Ishikawa (cell line): ENCODE results near the gene ZNF689.

ENCODE experiments used
- CEBPB ChIP-seq: IDR thresholded peaks from 2 replicates; pipeline ENCODE4 v1.6.1; 2012
- CREB1 ChIP-seq: IDR thresholded peaks from 2 replicates; pipeline ENCODE4 v1.6.1; 2012; ENCODE audit warnings: low read depth
- EGR1 ChIP-seq: IDR thresholded peaks from 2 replicates; pipeline ENCODE4 v1.6.1; 2012
- EP300 ChIP-seq: IDR thresholded peaks from 2 replicates; pipeline ENCODE4 v1.6.1; 2012; ENCODE audit warnings: borderline replicate concordance
- FOXM1 ChIP-seq: IDR thresholded peaks from 2 replicates; pipeline ENCODE4 v1.6.1; 2012; ENCODE audit warnings: low read depth, borderline replicate concordance
- NFIC ChIP-seq: IDR thresholded peaks from 2 replicates; pipeline ENCODE4 v1.6.1; 2012
- RAD21 ChIP-seq: IDR thresholded peaks from 2 replicates; pipeline ENCODE4 v1.6.1; 2012; ENCODE audit warnings: low read depth
- TAF1 ChIP-seq: IDR thresholded peaks from 2 replicates; pipeline ENCODE4 v1.6.1; 2012; ENCODE audit warnings: low read depth, mild to moderate bottlenecking
- TCF12 ChIP-seq: IDR thresholded peaks from 2 replicates; pipeline ENCODE4 v1.6.1; 2012; ENCODE audit warnings: low read depth
- TEAD4 ChIP-seq: IDR thresholded peaks from 2 replicates; pipeline ENCODE4 v1.6.1; 2012
- YY1 ChIP-seq: IDR thresholded peaks from 2 replicates; pipeline ENCODE4 v1.6.1; 2012; ENCODE audit warnings: low read depth
- ZBTB7A ChIP-seq: IDR thresholded peaks from 2 replicates; pipeline ENCODE4 v1.6.1; 2012; ENCODE audit warnings: low read depth
- TF ChIP-seq, protein P1 (sequence below): IDR thresholded peaks from 2 replicates; pipeline ENCODE4 v1.6.1; 2012
- TF ChIP-seq, protein P2 (sequence below): IDR thresholded peaks from 2 replicates; pipeline ENCODE4 v1.6.1; 2012
- TF ChIP-seq, protein P3 (sequence below): IDR thresholded peaks from 2 replicates; pipeline ENCODE4 v1.6.1; 2012; ENCODE audit warnings: low read depth, mild to moderate bottlenecking

The ZNF689 gene

DNA sequence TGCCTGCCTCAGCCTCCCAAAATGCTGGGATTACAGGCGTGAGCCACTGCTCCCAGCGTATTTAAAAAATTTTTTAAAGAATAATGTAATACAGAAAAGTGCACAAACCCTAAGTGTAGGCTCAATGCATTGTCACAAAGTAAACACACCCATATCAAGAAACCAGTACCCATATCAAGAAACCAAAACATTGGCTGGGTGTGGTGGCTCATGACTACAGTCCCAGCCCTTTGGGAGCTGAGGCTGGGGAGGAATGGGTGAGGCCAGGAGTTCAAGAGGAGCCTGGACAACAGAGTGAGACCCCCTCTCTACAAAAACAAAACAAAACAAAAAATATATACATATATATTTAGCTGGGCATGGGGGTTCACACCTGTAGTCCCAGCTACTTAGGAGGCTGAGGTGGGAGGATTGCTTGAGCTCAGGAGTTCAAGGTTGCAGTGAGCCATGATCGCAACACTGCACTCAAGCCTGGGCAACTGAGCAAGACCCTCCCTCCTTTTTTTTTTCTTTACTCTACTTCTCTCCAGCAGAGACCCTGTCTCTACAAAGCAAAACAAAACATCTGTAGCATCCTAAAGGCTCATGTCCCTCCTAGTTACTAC, 31.3 kb upstream of the ZNF689 start:
- TF ChIP-seq EGR1 (no peak), FOXM1 (no peak), CREB1 (no peak), TAF1 (no peak), TEAD4 (no peak)
- TF ChIP-seq, protein P1, sequence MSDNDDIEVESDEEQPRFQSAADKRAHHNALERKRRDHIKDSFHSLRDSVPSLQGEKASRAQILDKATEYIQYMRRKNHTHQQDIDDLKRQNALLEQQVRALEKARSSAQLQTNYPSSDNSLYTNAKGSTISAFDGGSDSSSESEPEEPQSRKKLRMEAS: no peak

DNA sequence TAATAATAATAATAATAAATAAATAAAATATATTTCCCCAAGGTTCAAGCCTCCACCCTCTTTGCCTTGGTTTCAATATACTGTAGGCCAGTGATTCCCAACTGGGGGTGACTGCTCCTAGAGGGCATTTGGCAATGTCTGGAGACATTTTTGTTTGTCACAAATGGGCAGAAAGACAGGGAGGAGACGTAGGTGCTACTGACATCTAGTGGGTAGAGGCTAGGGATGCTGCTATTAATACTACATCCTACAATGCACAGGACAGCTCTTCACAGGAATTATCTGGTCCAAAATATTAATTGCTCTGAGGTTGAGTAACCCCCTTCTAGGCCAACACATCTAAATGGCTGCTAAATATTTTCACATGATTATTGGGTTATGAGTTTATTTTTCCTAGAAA, 27.8 kb upstream of the ZNF689 start:
- TF ChIP-seq NFIC (no peak), TCF12 (no peak), RAD21 (peak; percentile 56), CREB1 (no peak)
- TF ChIP-seq, protein P1: no peak
- TF ChIP-seq, protein P2, sequence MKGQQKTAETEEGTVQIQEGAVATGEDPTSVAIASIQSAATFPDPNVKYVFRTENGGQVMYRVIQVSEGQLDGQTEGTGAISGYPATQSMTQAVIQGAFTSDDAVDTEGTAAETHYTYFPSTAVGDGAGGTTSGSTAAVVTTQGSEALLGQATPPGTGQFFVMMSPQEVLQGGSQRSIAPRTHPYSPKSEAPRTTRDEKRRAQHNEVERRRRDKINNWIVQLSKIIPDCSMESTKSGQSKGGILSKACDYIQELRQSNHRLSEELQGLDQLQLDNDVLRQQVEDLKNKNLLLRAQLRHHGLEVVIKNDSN: no peak

DNA sequence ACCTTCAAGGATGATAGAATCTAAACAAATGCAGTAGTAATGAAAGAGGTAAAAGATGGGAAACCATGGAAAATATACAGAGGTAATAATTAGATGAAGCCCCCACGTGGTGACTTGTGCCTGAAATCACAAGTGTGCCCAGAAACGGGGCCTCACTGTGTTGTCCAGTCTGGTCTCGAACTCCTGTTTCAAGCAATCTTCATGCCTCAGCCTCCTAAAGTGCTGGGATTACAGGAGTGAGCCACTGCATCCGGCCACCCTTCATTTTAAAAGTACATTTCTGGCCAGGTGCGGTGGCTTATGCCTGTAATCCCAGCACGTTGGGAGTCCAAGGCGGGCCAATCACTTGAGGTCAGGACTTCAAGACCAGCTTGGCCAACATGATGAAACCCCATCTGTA, 26.4 kb upstream of the ZNF689 start:
- TF ChIP-seq YY1 (no peak), TCF12 (no peak), FOXM1 (no peak), TAF1 (no peak), NFIC (no peak), TEAD4 (no peak), RAD21 (no peak), EP300 (no peak), ZBTB7A (no peak), EGR1 (no peak)
- TF ChIP-seq, protein P2: no peak
- TF ChIP-seq, protein P1: no peak

DNA sequence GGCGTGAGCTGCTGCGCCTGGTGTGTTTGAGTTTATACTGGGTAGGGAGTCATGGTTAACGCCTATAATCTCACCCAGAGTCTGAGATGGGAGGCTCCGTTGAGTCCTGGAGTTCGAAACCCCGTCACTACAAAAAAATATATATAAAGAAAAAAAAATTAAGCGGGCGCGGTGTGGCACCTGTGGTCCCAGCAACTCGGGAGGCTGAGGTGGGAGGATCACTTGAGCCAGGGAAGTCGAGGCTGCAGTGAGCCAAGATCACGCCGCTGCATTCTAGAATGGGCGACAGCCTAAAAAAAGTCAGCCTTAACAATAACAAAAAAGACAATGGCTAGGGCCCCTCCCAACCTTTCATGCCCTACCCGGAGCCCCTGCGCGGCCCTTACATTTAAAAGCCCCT, 23.3 kb upstream of the ZNF689 start:
- TF ChIP-seq, protein P3, sequence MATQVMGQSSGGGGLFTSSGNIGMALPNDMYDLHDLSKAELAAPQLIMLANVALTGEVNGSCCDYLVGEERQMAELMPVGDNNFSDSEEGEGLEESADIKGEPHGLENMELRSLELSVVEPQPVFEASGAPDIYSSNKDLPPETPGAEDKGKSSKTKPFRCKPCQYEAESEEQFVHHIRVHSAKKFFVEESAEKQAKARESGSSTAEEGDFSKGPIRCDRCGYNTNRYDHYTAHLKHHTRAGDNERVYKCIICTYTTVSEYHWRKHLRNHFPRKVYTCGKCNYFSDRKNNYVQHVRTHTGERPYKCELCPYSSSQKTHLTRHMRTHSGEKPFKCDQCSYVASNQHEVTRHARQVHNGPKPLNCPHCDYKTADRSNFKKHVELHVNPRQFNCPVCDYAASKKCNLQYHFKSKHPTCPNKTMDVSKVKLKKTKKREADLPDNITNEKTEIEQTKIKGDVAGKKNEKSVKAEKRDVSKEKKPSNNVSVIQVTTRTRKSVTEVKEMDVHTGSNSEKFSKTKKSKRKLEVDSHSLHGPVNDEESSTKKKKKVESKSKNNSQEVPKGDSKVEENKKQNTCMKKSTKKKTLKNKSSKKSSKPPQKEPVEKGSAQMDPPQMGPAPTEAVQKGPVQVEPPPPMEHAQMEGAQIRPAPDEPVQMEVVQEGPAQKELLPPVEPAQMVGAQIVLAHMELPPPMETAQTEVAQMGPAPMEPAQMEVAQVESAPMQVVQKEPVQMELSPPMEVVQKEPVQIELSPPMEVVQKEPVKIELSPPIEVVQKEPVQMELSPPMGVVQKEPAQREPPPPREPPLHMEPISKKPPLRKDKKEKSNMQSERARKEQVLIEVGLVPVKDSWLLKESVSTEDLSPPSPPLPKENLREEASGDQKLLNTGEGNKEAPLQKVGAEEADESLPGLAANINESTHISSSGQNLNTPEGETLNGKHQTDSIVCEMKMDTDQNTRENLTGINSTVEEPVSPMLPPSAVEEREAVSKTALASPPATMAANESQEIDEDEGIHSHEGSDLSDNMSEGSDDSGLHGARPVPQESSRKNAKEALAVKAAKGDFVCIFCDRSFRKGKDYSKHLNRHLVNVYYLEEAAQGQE: no peak
- TF ChIP-seq ZBTB7A (no peak), NFIC (no peak), RAD21 (no peak), YY1 (no peak), TEAD4 (no peak), TAF1 (no peak), FOXM1 (no peak), CREB1 (no peak), CEBPB (no peak)
- TF ChIP-seq, protein P2: no peak

DNA sequence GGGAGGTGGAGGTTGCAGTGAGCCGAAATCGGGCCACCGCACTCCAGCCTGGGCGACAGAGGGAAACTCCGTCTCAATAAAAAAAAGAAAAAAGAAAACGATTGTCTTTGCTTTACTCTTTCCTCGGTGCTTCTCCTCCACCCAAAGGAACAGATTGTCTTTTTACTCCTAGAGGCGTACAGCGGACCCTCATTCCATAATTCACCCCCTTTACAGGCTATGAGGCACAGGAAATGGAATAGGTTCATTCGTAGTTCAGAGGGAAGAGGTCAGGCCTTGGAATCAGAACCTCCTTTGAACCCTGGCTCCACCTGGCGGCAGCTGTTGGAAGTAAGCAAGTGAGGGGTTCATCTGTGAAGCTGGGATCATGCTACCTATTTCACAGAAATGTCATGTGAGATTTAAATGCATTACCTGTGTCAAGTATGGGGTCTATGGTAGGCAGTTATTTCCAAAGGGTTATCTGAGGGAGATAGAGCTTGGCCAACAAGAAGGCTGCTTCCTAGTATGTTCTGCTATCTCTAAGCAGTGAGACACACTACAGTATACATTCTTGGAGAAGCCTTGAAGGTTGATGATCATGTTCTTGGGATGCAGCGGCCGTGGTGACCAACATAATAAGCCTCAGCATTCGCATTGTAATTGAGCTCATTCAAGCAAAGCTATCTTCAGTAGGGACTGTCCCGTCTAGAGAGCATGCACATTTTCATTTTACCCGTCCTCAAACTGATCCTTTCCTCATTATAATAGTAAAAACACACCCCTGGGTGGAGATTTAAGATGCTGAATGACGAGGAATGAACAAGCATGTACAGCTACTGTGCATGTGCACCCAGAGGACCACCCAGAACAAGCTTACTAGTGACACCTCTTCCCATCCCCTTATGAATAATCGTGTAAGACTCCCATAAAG, 18.7 kb upstream of the ZNF689 start:
- TF ChIP-seq NFIC (no peak), RAD21 (peak; percentile 87)

DNA sequence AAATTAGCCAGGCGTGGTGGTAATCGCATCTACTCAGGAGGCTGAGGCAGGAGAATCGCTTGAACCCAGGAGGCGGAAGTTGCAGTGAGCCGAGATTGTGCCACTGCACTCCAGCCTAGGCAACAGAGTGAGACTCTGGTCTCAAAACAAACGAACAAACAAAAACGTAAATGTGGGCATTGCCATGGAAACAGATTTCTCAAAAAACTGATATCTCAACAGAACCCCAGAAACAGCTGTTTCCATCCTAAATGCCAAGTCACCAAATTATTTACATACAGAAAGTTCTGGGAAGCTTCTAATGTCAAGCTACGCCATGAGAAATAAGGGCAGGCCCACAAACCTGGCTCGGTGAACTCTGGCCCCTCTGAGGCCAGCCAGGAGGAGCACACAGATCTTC, 16.0 kb upstream of the ZNF689 start:
- TF ChIP-seq CREB1 (no peak), ZBTB7A (no peak), FOXM1 (no peak), CEBPB (no peak), TAF1 (no peak), TEAD4 (no peak), NFIC (no peak), EP300 (no peak)
- TF ChIP-seq, protein P1: no peak
- TF ChIP-seq, protein P2: no peak
- TF ChIP-seq, protein P3: no peak
